ENCODE results near the gene TEX12. TPM values are rescaled to one million over a fixed set of nuclear protein-coding genes. Genes with fewer than 3 reads are reported as not detected.
"Not testable (repeated sequence)": the region's sequence is repeated elsewhere in the genome, so short reads cannot be mapped to it uniquely, and the experiment has no call there.

Gene TEX12
- total RNA-seq, 2 experiments from 2014 or later = 0.30 TPM; not detected in 1

- POLR2A ChIA-PET = no interaction called here
- Mint-ChIP-seq H3K9me3 (no peaks in the 10 kb centered on the region), H3K27me3 (peaks cover 26% of the 10 kb centered on the region), H3K4me3 (peak within 1 kb of the TSS; percentile 52), H3K36me3 (ENCODE audit: low read depth) (no peaks in the 10 kb centered on the region), H3K27ac (no peak within 1 kb of the TSS), H3K4me1 (peaks cover 10% of the 10 kb centered on the region)
- DNase-seq = peak; percentile 41
- CTCF ChIA-PET = interaction anchor here (0.6 to 2.1 kb wide), 5 partner anchors 9 to 243 kb away, joined by 3 to 11 read pairs (median 5); partner anchors contain the start of gene TEX12
Observed at GRCh38 chr11:112174789-112175598, 7.8 kb downstream of the TEX12 start, which contains the start of gene BCO2. Gene BCO2 (plus strand): TSS chr11:112175512. CDS start chr11:112175602, 90 bp downstream.

- POLR2A ChIA-PET = no interaction called here
- H3K9me3 Mint-ChIP-seq = no peaks in the 10 kb centered on the region
- H3K27me3 Mint-ChIP-seq = peaks cover 27% of the 10 kb centered on the region
- H3K4me3 Mint-ChIP-seq = no peak overlapping the region
- DNase-seq = no peak
- H3K27ac Mint-ChIP-seq = no peak overlapping the region
- H3K4me1 Mint-ChIP-seq = peaks cover 10% of the 10 kb centered on the region
- CTCF ChIA-PET = interaction anchor here (0.6 to 2.1 kb wide), 5 partner anchors 9 to 244 kb away, joined by 3 to 11 read pairs (median 5); partner anchors contain the start of gene TEX12
- H3K36me3 Mint-ChIP-seq (ENCODE audit: low read depth) = no peaks in the 10 kb centered on the region
Observed at GRCh38 chr11:112175599-112175952, 8.4 kb downstream of the TEX12 start.

GRCh38 chr11:112176077-112176476 lies 8.9 kb downstream of the TEX12 start:
- H3K27ac Mint-ChIP-seq = no peak overlapping the region
- no peaks in the 10 kb centered on the region for H3K36me3 Mint-ChIP-seq (ENCODE audit: low read depth)
- DNase-seq = no peak
- no peak overlapping the region for H3K4me3 Mint-ChIP-seq
- POLR2A ChIA-PET = no interaction called here
- H3K27me3 Mint-ChIP-seq = peaks cover 30% of the 10 kb centered on the region
- CTCF ChIA-PET = interaction anchor here (0.6 to 2.1 kb wide), 5 partner anchors 10 to 244 kb away, joined by 3 to 11 read pairs (median 5); partner anchors contain the start of gene TEX12
- no peaks in the 10 kb centered on the region for H3K9me3 Mint-ChIP-seq
- H3K4me1 Mint-ChIP-seq = peaks cover 10% of the 10 kb centered on the region

- Mint-ChIP-seq H3K9me3 (peaks cover 2% of the 10 kb centered on the region), H3K36me3 (ENCODE audit: low read depth) (no peaks in the 10 kb centered on the region), H3K27me3 (peaks cover 30% of the 10 kb centered on the region), H3K27ac (no peak overlapping the region), H3K4me3 (no peak overlapping the region), H3K4me1 (peaks cover 10% of the 10 kb centered on the region)
- ChIA-PET CTCF (interaction anchor here (1.0 to 1.2 kb wide), 2 partner anchors 25 to 64 kb away, joined by 3 to 4 read pairs; no protein-coding TSS in a partner anchor), POLR2A (no interaction called here)
- no peak for DNase-seq
Observed at GRCh38 chr11:112177589-112177988, 10.4 kb downstream of the TEX12 start.

- H3K27ac Mint-ChIP-seq = no peak overlapping the region
- H3K4me3 Mint-ChIP-seq = no peak overlapping the region
- peaks cover 2% of the 10 kb centered on the region for H3K9me3 Mint-ChIP-seq
- ChIA-PET POLR2A (no interaction called here), CTCF (interaction anchor here (1.0 to 1.2 kb wide), 2 partner anchors 25 to 65 kb away, joined by 3 to 4 read pairs; no protein-coding TSS in a partner anchor)
- H3K36me3 Mint-ChIP-seq (ENCODE audit: low read depth) = no peaks in the 10 kb centered on the region
- peaks cover 30% of the 10 kb centered on the region for H3K27me3 Mint-ChIP-seq
- no peak for DNase-seq
- H3K4me1 Mint-ChIP-seq = peaks cover 10% of the 10 kb centered on the region
Observed at GRCh38 chr11:112178428-112178827, 11.3 kb downstream of the TEX12 start.

- H3K4me3 Mint-ChIP-seq = no peak overlapping the region
- H3K27me3 Mint-ChIP-seq = peaks cover 34% of the 10 kb centered on the region
- H3K36me3 Mint-ChIP-seq (ENCODE audit: low read depth) = no peaks in the 10 kb centered on the region
- H3K27ac Mint-ChIP-seq = no peak overlapping the region
- H3K4me1 Mint-ChIP-seq = peaks cover 10% of the 10 kb centered on the region
- ChIA-PET CTCF (interaction anchor here (1.0 kb wide), 1 partner anchor 65 kb away, joined by 4 read pairs; no protein-coding TSS in a partner anchor), POLR2A (no interaction called here)
- DNase-seq = no peak
- peaks cover 2% of the 10 kb centered on the region for H3K9me3 Mint-ChIP-seq
Observed at GRCh38 chr11:112178936-112179335, 11.8 kb downstream of the TEX12 start.

GRCh38 chr11:112179601-112180000 lies 12.4 kb downstream of the TEX12 start:
- ChIA-PET CTCF (no interaction called here), POLR2A (no interaction called here)
- H3K27me3 Mint-ChIP-seq = peaks cover 33% of the 10 kb centered on the region
- H3K27ac Mint-ChIP-seq = no peak overlapping the region
- peaks cover 9% of the 10 kb centered on the region for H3K4me1 Mint-ChIP-seq
- no peak overlapping the region for H3K4me3 Mint-ChIP-seq
- H3K36me3 Mint-ChIP-seq (ENCODE audit: low read depth) = no peaks in the 10 kb centered on the region
- no peak for DNase-seq
- peaks cover 2% of the 10 kb centered on the region for H3K9me3 Mint-ChIP-seq

GRCh38 chr11:112182867-112183266 lies 15.7 kb downstream of the TEX12 start:
- no peaks in the 10 kb centered on the region for H3K36me3 Mint-ChIP-seq (ENCODE audit: low read depth)
- H3K4me3 Mint-ChIP-seq = no peak overlapping the region
- no peak for DNase-seq
- no peak overlapping the region for H3K27ac Mint-ChIP-seq
- ChIA-PET POLR2A (no interaction called here), CTCF (no interaction called here)
- no peaks in the 10 kb centered on the region for H3K4me1 Mint-ChIP-seq
- peaks cover 2% of the 10 kb centered on the region for H3K9me3 Mint-ChIP-seq
- H3K27me3 Mint-ChIP-seq = peaks cover 21% of the 10 kb centered on the region

- no peak overlapping the region for H3K4me3 Mint-ChIP-seq
- CTCF ChIA-PET = no interaction called here
- H3K27me3 Mint-ChIP-seq = peaks cover 7% of the 10 kb centered on the region
- H3K4me1 Mint-ChIP-seq = no peaks in the 10 kb centered on the region
- H3K9me3 Mint-ChIP-seq = peaks cover 2% of the 10 kb centered on the region
- POLR2A ChIA-PET = no interaction called here
- DNase-seq = no peak
- H3K36me3 Mint-ChIP-seq (ENCODE audit: low read depth) = no peaks in the 10 kb centered on the region
- H3K27ac Mint-ChIP-seq = no peak overlapping the region
Observed at GRCh38 chr11:112185883-112186282, 18.7 kb downstream of the TEX12 start.

GRCh38 chr11:112186304-112186703 lies 19.1 kb downstream of the TEX12 start:
- H3K27me3 Mint-ChIP-seq = peaks cover 6% of the 10 kb centered on the region
- no peak overlapping the region for H3K27ac Mint-ChIP-seq
- no peak overlapping the region for H3K4me3 Mint-ChIP-seq
- H3K9me3 Mint-ChIP-seq = peaks cover 2% of the 10 kb centered on the region
- no peaks in the 10 kb centered on the region for H3K4me1 Mint-ChIP-seq
- H3K36me3 Mint-ChIP-seq (ENCODE audit: low read depth) = no peaks in the 10 kb centered on the region
- no peak for DNase-seq
- CTCF ChIA-PET = no interaction called here
- POLR2A ChIA-PET = no interaction called here

GRCh38 chr11:112195113-112195512 lies 27.9 kb downstream of the TEX12 start:
- H3K9me3 Mint-ChIP-seq; DNase-seq; H3K27ac Mint-ChIP-seq; POLR2A ChIA-PET; H3K4me1 Mint-ChIP-seq; H3K4me3 Mint-ChIP-seq; H3K36me3 Mint-ChIP-seq (ENCODE audit: low read depth); CTCF ChIA-PET: not testable (repeated sequence)
- peaks cover 12% of the 10 kb centered on the region for H3K27me3 Mint-ChIP-seq

GRCh38 chr11:112195951-112196351 lies 28.8 kb downstream of the TEX12 start:
- ChIA-PET POLR2A (no interaction called here), CTCF (no interaction called here)
- no peak overlapping the region for H3K4me3 Mint-ChIP-seq
- H3K36me3 Mint-ChIP-seq (ENCODE audit: low read depth) = no peaks in the 10 kb centered on the region
- peaks cover 2% of the 10 kb centered on the region for H3K9me3 Mint-ChIP-seq
- no peak overlapping the region for H3K27ac Mint-ChIP-seq
- no peak for DNase-seq
- no peaks in the 10 kb centered on the region for H3K4me1 Mint-ChIP-seq
- peaks cover 12% of the 10 kb centered on the region for H3K27me3 Mint-ChIP-seq

GRCh38 chr11:112196519-112197087 lies 29.4 kb downstream of the TEX12 start:
- Mint-ChIP-seq H3K4me3 (no peak overlapping the region), H3K27me3 (peaks cover 12% of the 10 kb centered on the region), H3K27ac (no peak overlapping the region), H3K4me1 (no peaks in the 10 kb centered on the region), H3K9me3 (peaks cover 2% of the 10 kb centered on the region), H3K36me3 (ENCODE audit: low read depth) (no peaks in the 10 kb centered on the region)
- CTCF ChIA-PET = no interaction called here
- POLR2A ChIA-PET = no interaction called here
- DNase-seq = no peak

All from activated CD4-positive, alpha-beta memory T cell treated with anti-CD3 and anti-CD28 coated beads, Interleukin-2, amount 10 ng/mL, durations not matched to agents 7 days and 5 days (primary cell).